Activated naive CD8-positive, alpha-beta T cell treated with anti-CD3 and anti-CD28 coated beads, Interleukin-2, amount 50 U/mL, for 24 hours (primary cell): ENCODE data around the gene CCDC83.
"Not testable (repeated sequence)": the region's sequence is repeated elsewhere in the genome, so short reads cannot be mapped to it uniquely, and the experiment has no call there.

Experiments used
- ATAC-seq: fragments of 150-1000 bp; cut with Tn5 transposase; one replicate; pipeline ENCODE4 v1.10.0; 2021
- DNase-seq: peaks from one replicate; pipeline ENCODE4 v3.0.0; 2021
- H3K27ac Mint-ChIP-seq: one replicate; pipeline ENCODE4 v1.8.0; 2021; ENCODE audit warnings: mild to moderate bottlenecking, mixed read lengths
- H3K27me3 Mint-ChIP-seq: one replicate; pipeline ENCODE4 v1.8.0; 2021; ENCODE audit warnings: mixed read lengths
- H3K36me3 Mint-ChIP-seq: one replicate; pipeline ENCODE4 v1.8.0; 2021; ENCODE audit warnings: low read depth, mixed read lengths
- H3K4me1 Mint-ChIP-seq: one replicate; pipeline ENCODE4 v1.8.0; 2021; ENCODE audit warnings: mixed read lengths
- H3K4me3 Mint-ChIP-seq: one replicate; pipeline ENCODE4 v1.8.0; 2021; ENCODE audit warnings: mild to moderate bottlenecking, moderate library complexity, mixed read lengths
- H3K9me3 Mint-ChIP-seq: one replicate; pipeline ENCODE4 v1.8.0; 2021; ENCODE audit warnings: mixed read lengths

The CCDC83 gene

DNA sequence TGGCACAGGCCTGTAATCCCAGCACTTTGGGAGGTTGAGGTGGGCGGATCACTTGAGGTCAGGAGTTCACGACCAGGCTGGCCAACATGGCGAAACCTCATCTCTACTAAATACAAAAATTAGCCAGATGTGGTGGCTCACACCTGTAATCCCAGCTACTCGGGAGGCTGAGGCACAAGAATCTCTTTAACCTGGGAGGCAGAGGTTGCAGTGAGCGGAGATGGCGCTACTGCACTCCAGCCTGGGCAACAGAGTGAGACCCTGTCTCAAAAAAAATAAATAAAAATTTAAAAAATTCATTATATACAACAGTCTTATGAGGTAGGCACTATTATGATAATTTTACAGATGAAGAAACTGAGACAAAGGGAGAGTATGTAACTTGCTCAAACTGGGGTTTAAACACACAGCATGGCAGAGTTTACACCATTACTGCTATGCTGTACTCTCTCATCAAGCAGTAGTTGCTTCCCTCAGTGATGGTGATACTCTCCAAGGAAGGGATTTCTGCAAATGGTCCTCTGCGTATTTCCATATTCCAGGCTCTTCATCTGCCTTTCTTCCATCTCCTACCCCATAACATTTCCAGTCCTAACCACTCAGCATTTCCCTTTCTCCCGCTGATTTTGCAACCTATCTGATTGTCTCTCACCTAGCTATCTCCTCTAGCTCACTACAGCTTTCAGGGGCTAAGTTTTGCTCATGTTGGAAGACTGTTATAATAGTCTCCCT is 95.3 kb downstream of the CCDC83 start:
- H3K36me3 Mint-ChIP-seq: peaks cover 37% of the 10 kb centered on the region
- H3K27me3 Mint-ChIP-seq: no peaks in the 10 kb centered on the region
- no peak for ATAC-seq
- H3K9me3 Mint-ChIP-seq: peaks cover 44% of the 10 kb centered on the region
- peaks cover 47% of the 10 kb centered on the region for H3K4me1 Mint-ChIP-seq
- H3K27ac Mint-ChIP-seq: peak overlapping the region; percentile 42
- no peak for DNase-seq
- H3K4me3 Mint-ChIP-seq: no peak overlapping the region

- no peak overlapping the region for H3K4me3 Mint-ChIP-seq
- DNase-seq: no peak
- H3K27me3 Mint-ChIP-seq: no peaks in the 10 kb centered on the region
- H3K36me3 Mint-ChIP-seq: peaks cover 42% of the 10 kb centered on the region
- H3K27ac Mint-ChIP-seq: peak overlapping the region; percentile 24
- H3K4me1 Mint-ChIP-seq: peaks cover 41% of the 10 kb centered on the region
- peaks cover 43% of the 10 kb centered on the region for H3K9me3 Mint-ChIP-seq
- ATAC-seq: no peak
Measured at GRCh38 chr11:85951049-85951405, 95.8 kb downstream of the CCDC83 start.

DNA sequence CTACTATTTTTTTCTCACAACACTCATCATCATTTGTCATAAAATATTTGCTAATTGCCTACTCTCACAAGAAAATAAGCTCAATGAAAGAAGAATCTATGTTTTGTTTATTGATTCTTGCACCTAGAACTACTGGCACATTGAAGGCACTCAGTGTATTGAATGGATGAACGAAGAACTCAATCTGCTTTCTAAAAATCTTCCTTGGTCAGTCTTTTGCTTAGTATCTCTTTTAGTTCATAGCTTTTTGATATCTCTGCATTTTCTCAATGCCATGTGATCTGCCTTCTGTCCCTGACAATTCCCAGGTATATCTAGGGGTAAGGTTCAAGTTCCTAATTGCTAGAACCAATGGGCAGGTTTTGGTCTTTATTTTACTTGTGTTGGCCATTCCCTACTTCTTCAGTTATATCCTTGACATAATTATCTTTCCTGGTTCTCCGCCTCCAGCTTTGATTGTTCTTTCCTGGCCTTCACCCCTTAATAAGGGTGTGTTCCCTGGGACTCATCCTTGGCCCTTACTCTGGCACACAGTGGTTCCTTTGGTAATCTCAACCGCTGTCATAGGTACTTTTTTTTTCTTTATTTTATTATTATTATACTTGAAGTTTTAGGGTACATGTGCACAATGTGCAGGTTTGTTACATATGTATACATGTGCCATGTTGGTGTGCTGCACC is 96.4 kb downstream of the CCDC83 start:
- DNase-seq: no peak
- Mint-ChIP-seq H3K9me3 (peaks cover 42% of the 10 kb centered on the region), H3K27ac (peak overlapping the region; percentile 24), H3K27me3 (no peaks in the 10 kb centered on the region), H3K36me3 (peaks cover 47% of the 10 kb centered on the region), H3K4me1 (peaks cover 37% of the 10 kb centered on the region), H3K4me3 (no peak overlapping the region)
- ATAC-seq: no peak

DNA sequence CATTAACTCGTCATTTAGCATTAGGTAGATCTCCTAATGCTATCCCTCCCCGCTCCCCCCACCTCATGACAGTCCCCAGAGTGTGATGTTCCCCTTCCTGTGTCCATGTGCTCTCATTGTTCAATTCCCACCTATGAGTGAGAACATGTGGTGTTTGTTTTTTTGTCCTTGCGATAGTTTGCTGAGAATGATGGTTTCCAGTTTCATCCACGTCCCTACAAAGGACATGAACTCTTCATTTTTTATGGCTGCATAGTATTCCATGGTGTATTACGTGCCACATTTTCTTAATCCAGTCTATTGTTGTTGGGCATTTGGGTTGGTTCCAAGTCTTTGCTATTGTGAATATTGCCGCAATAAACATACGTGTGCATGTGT is 96.9 kb downstream of the CCDC83 start:
- not testable (repeated sequence) for DNase-seq, H3K4me3 Mint-ChIP-seq, ATAC-seq, H3K27me3 Mint-ChIP-seq
- Mint-ChIP-seq H3K36me3 (peaks cover 52% of the 10 kb centered on the region), H3K27ac (peak overlapping the region; percentile 49), H3K4me1 (peaks cover 32% of the 10 kb centered on the region), H3K9me3 (peaks cover 39% of the 10 kb centered on the region)

DNA sequence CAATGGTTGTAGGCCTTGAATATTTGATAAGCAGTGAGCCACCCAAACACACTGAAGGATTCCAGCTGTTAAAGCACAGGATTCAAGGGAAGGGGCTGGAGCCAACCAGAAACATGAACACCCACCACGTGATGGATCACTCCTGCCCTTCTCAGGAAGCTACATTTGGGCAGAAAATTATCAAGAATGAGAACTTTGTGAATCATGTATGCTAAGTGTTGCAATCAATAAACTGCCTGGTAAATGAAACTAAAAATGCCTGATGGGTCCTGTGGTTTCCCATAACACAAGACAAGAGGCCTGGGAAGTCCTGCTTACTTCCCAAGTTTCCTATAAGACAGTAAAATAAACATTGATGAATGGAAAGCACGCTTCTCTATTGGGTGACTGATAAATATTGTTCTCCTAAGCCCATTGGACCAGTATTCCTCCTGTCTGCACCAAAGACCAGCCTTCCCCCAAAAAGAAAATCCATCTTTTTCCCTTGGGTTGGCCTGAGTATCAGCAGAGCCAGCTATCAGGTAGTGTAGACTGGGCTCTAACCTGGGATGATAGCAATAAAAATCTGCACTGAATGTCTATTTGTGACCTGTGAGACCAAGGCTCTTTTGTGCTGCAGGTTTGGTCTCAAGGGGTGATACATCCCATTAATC is 98.4 kb downstream of the CCDC83 start:
- peaks cover 65% of the 10 kb centered on the region for H3K36me3 Mint-ChIP-seq
- DNase-seq: no peak
- peaks cover 39% of the 10 kb centered on the region for H3K9me3 Mint-ChIP-seq
- ATAC-seq: no peak
- no peak overlapping the region for H3K27ac Mint-ChIP-seq
- no peak overlapping the region for H3K4me3 Mint-ChIP-seq
- H3K27me3 Mint-ChIP-seq: no peaks in the 10 kb centered on the region
- H3K4me1 Mint-ChIP-seq: peaks cover 17% of the 10 kb centered on the region

GRCh38 chr11:85955531-85955930 is 100.3 kb downstream of the CCDC83 start:
- Mint-ChIP-seq H3K27ac (no peak overlapping the region), H3K36me3 (peaks cover 79% of the 10 kb centered on the region), H3K9me3 (peaks cover 39% of the 10 kb centered on the region), H3K4me3 (no peak overlapping the region), H3K27me3 (no peaks in the 10 kb centered on the region), H3K4me1 (peaks cover 2% of the 10 kb centered on the region)
- DNase-seq (no peak), ATAC-seq (no peak)

GRCh38 chr11:85960678-85961077 is 105.5 kb downstream of the CCDC83 start:
- peaks cover 2% of the 10 kb centered on the region for H3K4me1 Mint-ChIP-seq
- H3K9me3 Mint-ChIP-seq: peaks cover 3% of the 10 kb centered on the region
- no peak for ATAC-seq
- peaks cover 80% of the 10 kb centered on the region for H3K36me3 Mint-ChIP-seq
- no peaks in the 10 kb centered on the region for H3K27me3 Mint-ChIP-seq
- H3K27ac Mint-ChIP-seq: peak overlapping the region; percentile 44
- no peak overlapping the region for H3K4me3 Mint-ChIP-seq
- no peak for DNase-seq

DNA sequence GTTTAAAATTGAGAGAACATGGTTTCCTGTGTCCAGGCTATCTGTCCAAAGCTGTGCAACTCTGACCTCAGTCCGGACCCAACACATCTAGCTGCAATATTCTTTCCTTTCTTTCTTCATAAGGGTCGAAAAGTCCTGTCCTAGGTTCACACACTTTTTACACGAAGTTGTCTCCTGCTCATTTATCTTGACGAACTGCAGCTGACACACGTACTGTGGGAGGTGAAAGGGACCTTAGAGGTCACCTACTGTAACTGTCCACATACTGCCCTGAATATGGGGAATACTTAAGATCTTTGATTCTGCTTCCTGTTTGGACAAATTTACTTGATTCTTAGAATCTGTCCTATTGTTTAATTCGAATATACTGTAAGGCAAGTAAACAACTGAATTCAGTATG is 105.9 kb downstream of the CCDC83 start:
- peaks cover 2% of the 10 kb centered on the region for H3K4me1 Mint-ChIP-seq
- no peak for DNase-seq
- H3K4me3 Mint-ChIP-seq: no peak overlapping the region
- peaks cover 2% of the 10 kb centered on the region for H3K9me3 Mint-ChIP-seq
- no peaks in the 10 kb centered on the region for H3K27me3 Mint-ChIP-seq
- peaks cover 79% of the 10 kb centered on the region for H3K36me3 Mint-ChIP-seq
- no peak for ATAC-seq
- H3K27ac Mint-ChIP-seq: no peak overlapping the region

DNA sequence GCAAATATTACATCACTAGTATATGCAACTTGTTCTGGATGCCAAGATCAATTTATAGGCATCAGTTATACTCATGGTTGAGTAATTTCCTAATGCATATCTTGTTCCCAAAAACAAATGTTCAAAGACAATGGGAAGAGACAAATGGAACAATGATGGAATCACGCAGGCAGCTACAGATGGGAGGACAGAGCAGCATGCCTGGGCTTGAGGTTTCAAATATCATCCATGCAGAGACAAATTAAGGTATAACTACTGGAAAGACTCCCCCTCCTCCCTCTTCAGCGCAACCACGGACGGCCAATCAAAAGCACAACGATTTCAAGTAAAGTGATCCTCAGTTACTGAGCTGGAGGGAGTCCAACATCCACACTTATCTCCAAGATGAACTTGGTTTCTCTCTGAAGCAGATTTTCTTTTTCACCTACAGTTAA is 106.8 kb downstream of the CCDC83 start:
- H3K4me3 Mint-ChIP-seq: no peak overlapping the region
- peak overlapping the region; percentile 41 for H3K27ac Mint-ChIP-seq
- peaks cover 75% of the 10 kb centered on the region for H3K36me3 Mint-ChIP-seq
- ATAC-seq (no peak), DNase-seq (no peak)
- H3K9me3 Mint-ChIP-seq: no peaks in the 10 kb centered on the region
- H3K27me3 Mint-ChIP-seq: no peaks in the 10 kb centered on the region
- peaks cover 2% of the 10 kb centered on the region for H3K4me1 Mint-ChIP-seq

GRCh38 chr11:85965202-85965601 is 110.0 kb downstream of the CCDC83 start:
- no peak for DNase-seq
- Mint-ChIP-seq H3K27me3 (no peaks in the 10 kb centered on the region), H3K4me3 (no peak overlapping the region), H3K27ac (peak overlapping the region; percentile 38), H3K36me3 (peaks cover 74% of the 10 kb centered on the region), H3K9me3 (no peaks in the 10 kb centered on the region), H3K4me1 (peaks cover 8% of the 10 kb centered on the region)
- ATAC-seq: no peak

DNA sequence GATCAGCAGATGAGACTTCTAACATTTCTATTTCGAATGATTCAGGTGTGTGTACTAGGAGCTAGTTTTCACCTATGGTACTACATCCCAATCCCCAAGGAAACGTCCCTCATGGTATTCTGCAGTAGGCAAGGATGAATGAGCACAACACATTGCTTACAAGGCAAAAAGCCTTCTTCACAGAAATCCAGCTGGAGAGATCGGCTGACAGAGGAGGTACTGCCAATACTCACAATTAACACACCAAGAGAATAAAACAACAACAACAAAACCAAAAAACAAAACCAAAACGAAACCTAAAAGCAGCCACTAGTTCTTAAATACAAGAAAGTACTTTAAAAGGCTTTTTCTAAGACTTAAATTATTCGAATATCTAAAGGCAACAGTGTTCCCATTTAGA is 112.3 kb downstream of the CCDC83 start:
- DNase-seq (no peak), ATAC-seq (no peak)
- Mint-ChIP-seq H3K4me3 (no peak overlapping the region), H3K9me3 (no peaks in the 10 kb centered on the region), H3K4me1 (peaks cover 8% of the 10 kb centered on the region), H3K27ac (no peak overlapping the region), H3K36me3 (peaks cover 71% of the 10 kb centered on the region), H3K27me3 (no peaks in the 10 kb centered on the region)
